Body of pancreas (tissue), 4 donors: ENCODE measurements around the gene SMARCA2.

Experiments
- CTCF ChIP-seq, 7 experiments: fragments of 450-650 bp in 4 of 7; fragments of 200-600 bp in 3 of 7; sonication (generic) in 3 of 7; IDR thresholded peaks; one replicate each; pipeline ENCODE4 v1.5.1; 2016 to 2019; ENCODE audit warnings: antibody characterized with exemption in 7 of 7
- POLR2A ChIP-seq, 3 donors: fragments of 450-650 bp; IDR thresholded peaks; one replicate each; pipeline ENCODE4 v1.6.1; 2016; ENCODE audit warnings: antibody characterized with exemption in 3 of 3, mild to moderate bottlenecking in 2 of 3

GRCh38 chr9:2228641-2229040 is 213.5 kb downstream of the SMARCA2 start:
- TF ChIP-seq CTCF (IDR thresholded peaks at IDR 0.05) (no peak), POLR2A (IDR thresholded peaks at IDR 0.05) (no peak)
